Fibroblast of gingiva (primary cell): ENCODE measurements around the gene GMIP.
A peak's percentile ranks its signal among the peaks of the same experiment; 100 is the strongest.
"Not testable (repeated sequence)": the region's sequence is repeated elsewhere in the genome, so short reads cannot be mapped to it uniquely, and the experiment has no call there.

Source experiments
- DNase-seq: peaks from one replicate; pipeline ENCODE4 v3.0.0-alpha.2; 2011; ENCODE audit warnings: low read depth

GMIP gene

GRCh38 chr19:19606686-19607085 is 36.8 kb downstream of the GMIP start:
- not testable (repeated sequence) for DNase-seq

GRCh38 chr19:19606021-19606420 is 37.4 kb downstream of the GMIP start:
- no peak for DNase-seq

GRCh38 chr19:19602713-19603324 is 40.6 kb downstream of the GMIP start:
- no peak for DNase-seq

- DNase-seq, result no peak
These were observed 41.2 kb downstream of the GMIP start for GRCh38 chr19:19602136-19602712.

- DNase-seq, result no peak
These were observed 42.6 kb downstream of the GMIP start for GRCh38 chr19:19600793-19601330.

- DNase-seq, result not testable (repeated sequence)
These were observed 44.6 kb downstream of the GMIP start for GRCh38 chr19:19598728-19599451.

- DNase-seq, result no peak
These were observed 45.6 kb downstream of the GMIP start for GRCh38 chr19:19597809-19598306.

GRCh38 chr19:19595171-19595701 is 48.2 kb downstream of the GMIP start:
- peak; percentile 81 for DNase-seq

GRCh38 chr19:19594381-19594780 is 49.1 kb downstream of the GMIP start:
- DNase-seq, result no peak

GRCh38 chr19:19592690-19593089 is 50.8 kb downstream of the GMIP start:
- DNase-seq, result no peak

GRCh38 chr19:19591133-19591825 is 52.2 kb downstream of the GMIP start:
- peak; percentile 99 for DNase-seq

- no peak for DNase-seq
These were observed 54.9 kb downstream of the GMIP start for GRCh38 chr19:19588546-19588945.

- DNase-seq, result no peak
These were observed 55.7 kb downstream of the GMIP start for GRCh38 chr19:19587771-19588170.

- DNase-seq, result no peak
These were observed 59.1 kb downstream of the GMIP start for GRCh38 chr19:19584356-19584755.

GRCh38 chr19:19582471-19582870 is 61.0 kb downstream of the GMIP start:
- DNase-seq, result no peak

- no peak for DNase-seq
These were observed 62.1 kb downstream of the GMIP start for GRCh38 chr19:19581391-19581790.

- no peak for DNase-seq
These were observed 63.0 kb downstream of the GMIP start for GRCh38 chr19:19580418-19580817.

- DNase-seq, result no peak
These were observed 63.7 kb downstream of the GMIP start for GRCh38 chr19:19579533-19580361.
